VCaP (cell line): ENCODE data around the gene DEFB119.

Experiments
- H3K27ac ChIP-seq: fragments of 450-650 bp; 2 replicates; pipeline ENCODE4 v1.5.1; 2017
- TF ChIP-seq, protein P1 (sequence below): fragments of 450-650 bp; conservative IDR thresholded peaks from 2 replicates; pipeline ENCODE4 v1.5.1; 2017; ENCODE audit warnings: mild to moderate bottlenecking, moderate library complexity

DEFB119 gene

GRCh38 chr20:31363295-31363694 lies 27.1 kb downstream of the DEFB119 start:
- H3K27ac ChIP-seq, result no peak overlapping the region
- TF ChIP-seq, protein P1, sequence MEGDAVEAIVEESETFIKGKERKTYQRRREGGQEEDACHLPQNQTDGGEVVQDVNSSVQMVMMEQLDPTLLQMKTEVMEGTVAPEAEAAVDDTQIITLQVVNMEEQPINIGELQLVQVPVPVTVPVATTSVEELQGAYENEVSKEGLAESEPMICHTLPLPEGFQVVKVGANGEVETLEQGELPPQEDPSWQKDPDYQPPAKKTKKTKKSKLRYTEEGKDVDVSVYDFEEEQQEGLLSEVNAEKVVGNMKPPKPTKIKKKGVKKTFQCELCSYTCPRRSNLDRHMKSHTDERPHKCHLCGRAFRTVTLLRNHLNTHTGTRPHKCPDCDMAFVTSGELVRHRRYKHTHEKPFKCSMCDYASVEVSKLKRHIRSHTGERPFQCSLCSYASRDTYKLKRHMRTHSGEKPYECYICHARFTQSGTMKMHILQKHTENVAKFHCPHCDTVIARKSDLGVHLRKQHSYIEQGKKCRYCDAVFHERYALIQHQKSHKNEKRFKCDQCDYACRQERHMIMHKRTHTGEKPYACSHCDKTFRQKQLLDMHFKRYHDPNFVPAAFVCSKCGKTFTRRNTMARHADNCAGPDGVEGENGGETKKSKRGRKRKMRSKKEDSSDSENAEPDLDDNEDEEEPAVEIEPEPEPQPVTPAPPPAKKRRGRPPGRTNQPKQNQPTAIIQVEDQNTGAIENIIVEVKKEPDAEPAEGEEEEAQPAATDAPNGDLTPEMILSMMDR, result no peak

DNA sequence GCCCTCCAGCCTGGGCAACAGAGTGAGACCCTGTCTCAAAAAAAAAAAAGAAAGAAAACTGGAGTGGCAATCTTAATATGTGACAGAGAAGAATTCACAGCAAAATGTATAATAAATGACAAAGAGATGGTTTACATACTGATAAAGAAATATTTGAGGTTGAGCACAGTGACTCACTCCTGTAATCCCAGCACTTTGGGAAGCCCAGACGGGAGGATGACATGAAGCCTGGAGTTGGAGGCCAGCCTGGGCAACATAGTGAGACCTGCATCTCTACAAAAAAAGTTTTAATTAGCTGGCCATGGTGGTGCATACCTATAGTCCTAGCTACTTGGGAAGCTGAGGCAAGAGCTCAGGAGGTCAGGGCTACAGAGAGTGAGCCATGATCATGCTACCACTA lies 34.4 kb downstream of the DEFB119 start:
- no peak overlapping the region for H3K27ac ChIP-seq
- TF ChIP-seq, protein P1, result no peak

DNA sequence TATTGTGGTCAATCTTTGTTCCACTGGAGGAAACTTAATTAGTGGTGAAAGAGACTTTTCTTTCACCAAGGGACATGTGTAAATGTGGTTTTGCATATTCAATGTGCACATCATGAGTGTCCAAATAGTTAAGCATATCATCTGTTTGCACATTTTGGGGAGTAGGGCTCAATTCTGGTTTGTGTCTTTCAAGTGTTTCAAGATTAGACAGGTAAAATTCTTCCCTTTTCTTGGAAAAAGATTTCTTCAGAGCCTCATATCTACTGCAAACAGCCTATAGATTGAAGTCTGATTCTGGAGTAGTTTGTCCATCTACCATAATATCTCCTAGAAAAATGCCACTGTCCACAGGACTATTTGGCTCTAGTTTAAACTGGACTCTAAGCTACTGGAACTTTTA lies 48.9 kb downstream of the DEFB119 start:
- TF ChIP-seq, protein P1, result no peak
- no peak overlapping the region for H3K27ac ChIP-seq

DNA sequence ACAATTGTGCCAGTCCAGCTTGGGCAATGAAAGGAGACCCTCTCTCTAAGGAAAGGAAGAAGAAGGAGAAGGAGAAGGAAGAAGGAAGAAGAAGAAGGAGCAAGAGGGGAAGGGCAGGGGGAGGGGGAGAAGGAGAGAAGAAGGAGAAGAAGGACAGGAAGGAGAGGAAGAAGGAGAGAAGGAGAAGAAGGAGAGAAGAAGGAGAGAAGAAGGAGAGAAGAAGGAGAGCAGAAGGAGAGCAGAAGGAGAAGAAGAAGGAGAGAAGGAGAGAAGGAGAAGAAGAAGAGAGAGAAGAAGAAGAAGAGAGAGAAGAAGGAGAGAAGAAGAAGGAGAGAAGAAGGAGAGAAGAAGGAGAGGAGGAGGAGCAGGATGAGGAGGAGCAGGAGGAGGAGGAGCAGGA lies 59.5 kb downstream of the DEFB119 start:
- TF ChIP-seq, protein P1, result no peak
- H3K27ac ChIP-seq, result no peak overlapping the region
